ENCODE measurements around the gene PBX2.

DNA sequence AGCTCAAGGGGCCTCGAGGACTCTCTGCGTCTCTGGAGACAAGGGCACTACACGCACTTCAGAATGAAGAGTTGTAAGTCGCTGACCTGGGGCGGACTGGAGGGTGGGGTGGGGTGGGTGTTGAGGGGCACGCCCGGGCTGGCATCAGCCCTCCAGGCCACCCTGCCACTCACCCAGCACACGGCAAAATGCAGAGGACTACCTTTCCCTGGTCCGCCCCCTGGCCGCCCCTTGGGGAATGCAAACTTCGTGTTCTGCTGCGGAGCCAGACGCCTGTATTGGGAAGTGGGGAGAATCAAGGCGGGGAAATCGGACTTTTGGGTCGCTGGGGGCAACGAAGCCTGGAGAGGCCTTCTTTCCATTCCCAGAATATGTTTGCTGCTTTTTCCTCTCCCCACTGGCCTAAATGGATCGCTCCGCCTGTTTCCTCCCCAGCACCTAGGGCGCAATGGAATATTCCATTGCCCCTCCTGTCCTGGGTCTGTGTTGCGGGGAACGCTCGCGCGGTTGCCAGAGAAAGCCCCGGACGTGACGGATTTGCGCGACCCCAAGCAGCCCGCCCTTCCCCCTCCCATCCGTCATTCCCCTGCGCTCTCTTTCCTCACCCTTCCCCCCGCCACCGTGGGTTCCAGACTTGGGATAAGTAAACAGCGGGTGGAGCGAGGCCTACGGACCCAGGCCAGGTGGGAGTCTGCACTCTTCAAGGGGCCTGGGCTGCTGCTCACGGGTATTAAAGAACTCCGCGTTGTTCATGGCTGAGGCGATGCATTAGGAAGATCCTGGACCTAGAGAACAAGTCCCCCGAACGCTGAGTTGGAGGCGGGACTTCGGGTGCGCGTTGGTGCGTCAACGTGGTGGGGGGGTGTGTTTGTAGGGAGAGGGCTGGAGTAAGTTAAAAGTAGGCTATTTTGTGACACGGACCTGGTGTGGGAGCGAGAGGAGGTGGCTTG, 36.2 kb downstream of the PBX2 start, which contains the start of gene PPT2:
- 0 out of 2 replicates have a peak, but pooled peaks have one; percentile 6 for TF ChIP-seq ZNF331 (CRISPR knock-in tag; IDR thresholded peaks at IDR 0.05; ENCODE audit: low read depth)
- TF ChIP-seq CTCF (conservative IDR thresholded peaks at IDR 0.05; ENCODE audit: low read depth in 2 of 2) = peak in 1 of 2 experiments; percentile 9; a peak in 1 of 4 replicates
- no peak for TF ChIP-seq STAT1 (IDR thresholded peaks at IDR 0.05; ENCODE audit: unreplicated experiment)
- TF ChIP-seq ETS1 (IDR thresholded peaks at IDR 0.05) = 0 out of 2 replicates have a peak, but pooled peaks have one; percentile 55
- peak; percentile 36; the same call in 1 of the 2 replicates for TF ChIP-seq POLR2AphosphoS5 (IDR thresholded peaks at IDR 0.05; ENCODE audit: low read depth)
- TF ChIP-seq EZH2 (IDR thresholded peaks at IDR 0.05; ENCODE audit: low read depth, unreplicated experiment) = no peak
- TF ChIP-seq CREB1 (CRISPR knock-in tag; IDR thresholded peaks at IDR 0.05; ENCODE audit: low read depth) = peak; percentile 97
